Measurements from ENCODE around the gene SMAD4. TPM values are rescaled to one million over a fixed set of nuclear protein-coding genes. Genes with fewer than 3 reads are reported as not detected.

Gene SMAD4
- total RNA-seq, 1 experiment from 2014 or later = 96.3 TPM

DNA sequence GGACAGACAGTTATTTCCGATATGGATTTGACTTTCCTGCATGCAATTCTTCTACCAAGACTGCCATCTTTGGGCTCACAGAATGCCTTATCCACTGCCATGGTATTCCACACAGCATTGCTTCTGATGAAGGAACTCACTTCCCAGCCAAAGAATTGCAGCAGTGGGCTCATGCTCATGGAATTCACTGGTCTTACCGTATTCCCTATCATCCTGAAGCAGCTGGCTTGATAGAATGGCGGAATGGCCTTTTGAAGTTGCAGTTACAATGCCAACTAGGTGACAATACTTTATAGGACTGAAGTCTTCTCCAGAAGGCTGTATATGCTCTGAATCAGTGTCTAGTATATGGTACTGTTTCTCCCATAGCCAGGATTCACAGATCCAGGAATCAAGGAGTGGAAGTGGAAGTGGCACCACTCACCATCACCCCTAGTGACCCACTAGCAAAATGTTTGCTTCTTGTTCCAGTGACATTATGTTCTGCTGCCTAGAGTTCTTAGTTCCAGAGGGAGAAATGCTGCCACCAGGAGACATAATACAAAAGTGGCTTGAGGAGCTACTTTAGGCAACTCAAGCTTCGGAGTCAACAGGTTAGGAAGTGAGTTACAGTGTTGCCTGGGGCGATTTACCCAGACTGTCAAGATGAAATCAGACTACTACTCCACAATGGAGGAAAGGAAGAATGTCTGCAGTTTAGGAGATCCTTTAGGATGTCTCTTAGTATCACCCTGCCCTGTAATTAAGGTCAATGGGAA lies 23.8 kb upstream of the SMAD4 start:
- ChIA-PET CTCF (no interaction called here), POLR2A (no interaction called here)
- no peak for ATAC-seq

More for the DNA sequence above, 23.8 kb upstream of the SMAD4 start:
- RAD21 ChIA-PET (ENCODE audit: low non-redundant PET in 1 of 2, low total read pairs in 2 of 2, uncharacterized antibody in 2 of 2, unreplicated experiment in 2 of 2) = interaction anchor here in 1 of 2 experiments (0.6 kb wide), 1 partner anchor 40 kb away, joined by 4 read pairs; no protein-coding TSS in a partner anchor
- Histone ChIP-seq H3K4me2 (ENCODE audit: low read length) (no peak overlapping the region), H4K20me1 (ENCODE audit: insufficient read depth) (no peaks in the 10 kb centered on the region), H2AFZ (ENCODE audit: low read depth, low read length, poor library complexity, severe bottlenecking) (no peak overlapping the region), H3K36me3 (ENCODE audit: control insufficient read depth in 1 of 2, insufficient read depth in 2 of 2, low read length in 2 of 2) (no peaks in the 10 kb centered on the region), H3K27ac (ENCODE audit: low read depth, low read length) (no peak overlapping the region), H3K4me1 (ENCODE audit: control insufficient read depth in 1 of 2, insufficient read depth in 2 of 2, low read length in 2 of 2) (no peaks in the 10 kb centered on the region), H3K4me3 (replicated peaks in 1 of 2; ENCODE audit: low read depth in 1 of 2, low read length in 2 of 2) (no peak overlapping the region), H3K79me2 (ENCODE audit: insufficient read depth, low read length) (no peaks in the 10 kb centered on the region), H3K9me2 (ENCODE audit: insufficient read depth) (no peaks in the 10 kb centered on the region), H3K9ac (ENCODE audit: low read length) (no peak overlapping the region), H3K27me3 (ENCODE audit: insufficient read depth, low read length) (no peaks in the 10 kb centered on the region), H3K9me3 (ENCODE audit: control insufficient read depth in 1 of 2, insufficient read depth in 1 of 2, low read depth in 1 of 2, low read length in 2 of 2) (no peaks in the 10 kb centered on the region)
- no peak for TF ChIP-seq ZFX (IDR thresholded peaks at IDR 0.05)
- TF ChIP-seq JUND (IDR thresholded peaks at IDR 0.05) = no peak
- no peak for TF ChIP-seq CEBPB (IDR thresholded peaks at IDR 0.05; ENCODE audit: low read depth)
- TF ChIP-seq, protein P1, sequence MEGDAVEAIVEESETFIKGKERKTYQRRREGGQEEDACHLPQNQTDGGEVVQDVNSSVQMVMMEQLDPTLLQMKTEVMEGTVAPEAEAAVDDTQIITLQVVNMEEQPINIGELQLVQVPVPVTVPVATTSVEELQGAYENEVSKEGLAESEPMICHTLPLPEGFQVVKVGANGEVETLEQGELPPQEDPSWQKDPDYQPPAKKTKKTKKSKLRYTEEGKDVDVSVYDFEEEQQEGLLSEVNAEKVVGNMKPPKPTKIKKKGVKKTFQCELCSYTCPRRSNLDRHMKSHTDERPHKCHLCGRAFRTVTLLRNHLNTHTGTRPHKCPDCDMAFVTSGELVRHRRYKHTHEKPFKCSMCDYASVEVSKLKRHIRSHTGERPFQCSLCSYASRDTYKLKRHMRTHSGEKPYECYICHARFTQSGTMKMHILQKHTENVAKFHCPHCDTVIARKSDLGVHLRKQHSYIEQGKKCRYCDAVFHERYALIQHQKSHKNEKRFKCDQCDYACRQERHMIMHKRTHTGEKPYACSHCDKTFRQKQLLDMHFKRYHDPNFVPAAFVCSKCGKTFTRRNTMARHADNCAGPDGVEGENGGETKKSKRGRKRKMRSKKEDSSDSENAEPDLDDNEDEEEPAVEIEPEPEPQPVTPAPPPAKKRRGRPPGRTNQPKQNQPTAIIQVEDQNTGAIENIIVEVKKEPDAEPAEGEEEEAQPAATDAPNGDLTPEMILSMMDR (IDR thresholded peaks at IDR 0.05 in 2 of 3, conservative IDR thresholded peaks at IDR 0.05 in 1 of 3; ENCODE audit: borderline replicate concordance in 1 of 3, insufficient read depth in 1 of 3, low read depth in 2 of 3, low read length in 2 of 3) = no peak
- no peak for TF ChIP-seq ZNF274 (IDR thresholded peaks at IDR 0.05; ENCODE audit: low read depth, low read length)
- no peak for TF ChIP-seq POLR2A (IDR thresholded peaks at IDR 0.05; ENCODE audit: borderline replicate concordance, extremely low read depth, insufficient read depth, insufficient read length)
- TF ChIP-seq TCF7L2 (IDR thresholded peaks at IDR 0.05; ENCODE audit: borderline replicate concordance, extremely low read depth, insufficient read depth, insufficient read length) = no peak
- no peak for TF ChIP-seq ELF1 (IDR thresholded peaks at IDR 0.05; ENCODE audit: borderline replicate concordance, low read depth)
- TF ChIP-seq, protein P2, sequence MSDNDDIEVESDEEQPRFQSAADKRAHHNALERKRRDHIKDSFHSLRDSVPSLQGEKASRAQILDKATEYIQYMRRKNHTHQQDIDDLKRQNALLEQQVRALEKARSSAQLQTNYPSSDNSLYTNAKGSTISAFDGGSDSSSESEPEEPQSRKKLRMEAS (IDR thresholded peaks at IDR 0.05) = no peak
- no peak for TF ChIP-seq FOSL1 (IDR thresholded peaks at IDR 0.05; ENCODE audit: low read depth)
- no peak for TF ChIP-seq EZH2 (IDR thresholded peaks at IDR 0.05)
- no peak for TF ChIP-seq RAD21 (IDR thresholded peaks at IDR 0.05; ENCODE audit: low read depth)
- no peak for DNase-seq (ENCODE audit: low read depth, low spot score)
- intact Hi-C loops (cut with micrococcal nuclease) = no loop called here
- no TSS peak for BruUV-seq (replicated peaks)

All from HCT116 (cell line).